GM06990 (cell line): ENCODE results near the gene GULP1.
"Not testable (repeated sequence)": the region's sequence is repeated elsewhere in the genome, so short reads cannot be mapped to it uniquely, and the experiment has no call there.

Experiments
- DNase-seq: peaks from one replicate; pipeline ENCODE4 v3.0.0-alpha.2; 2011; ENCODE audit not compliant: insufficient read length; ENCODE audit errors: extremely low read depth
- H3K27me3 ChIP-seq: replicated peaks from 2 replicates; pipeline ENCODE4 v1.6.0; 2011; ENCODE audit warnings: low read length; ENCODE audit not compliant: control insufficient read depth, insufficient read depth
- H3K36me3 ChIP-seq: 2 replicates; pipeline ENCODE4 v1.5.1; 2011; ENCODE audit warnings: low read length; ENCODE audit not compliant: control insufficient read depth, insufficient read depth
- H3K4me3 ChIP-seq: replicated peaks from 2 replicates; pipeline ENCODE4 v1.5.1; 2011; ENCODE audit warnings: low read depth, mild to moderate bottlenecking, control low read depth, low read length
- TF ChIP-seq, protein P1 (sequence below): IDR thresholded peaks from 2 replicates; pipeline ENCODE4 v1.5.1; 2011; ENCODE audit warnings: low read length, control low read depth, mild to moderate bottlenecking, inconsistent platforms; ENCODE audit not compliant: insufficient read depth, poor library complexity, severe bottlenecking

The GULP1 gene

DNA sequence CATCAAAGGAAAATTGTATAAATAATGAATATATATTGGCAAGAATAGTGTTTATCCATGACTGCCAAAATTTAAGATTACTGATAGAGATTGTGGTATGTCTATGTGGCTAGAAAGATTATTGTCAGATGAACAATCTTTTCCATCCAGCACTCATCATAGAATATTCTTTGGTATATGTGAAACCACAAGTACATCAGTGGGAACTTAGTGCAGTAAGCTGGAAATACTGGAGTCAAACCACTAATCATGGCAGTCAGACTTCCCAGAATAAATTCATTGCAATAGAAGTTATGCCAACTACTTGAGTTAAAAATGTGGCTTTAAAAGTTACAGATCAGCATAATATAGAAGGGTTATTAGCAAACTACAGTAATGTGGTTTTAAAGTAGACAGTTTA lies 310.3 kb downstream of the GULP1 start:
- H3K36me3 ChIP-seq: no peaks in the 10 kb centered on the region
- H3K4me3 ChIP-seq: no peak overlapping the region
- H3K27me3 ChIP-seq: no peaks in the 10 kb centered on the region
- no peak for DNase-seq
- TF ChIP-seq, protein P1, sequence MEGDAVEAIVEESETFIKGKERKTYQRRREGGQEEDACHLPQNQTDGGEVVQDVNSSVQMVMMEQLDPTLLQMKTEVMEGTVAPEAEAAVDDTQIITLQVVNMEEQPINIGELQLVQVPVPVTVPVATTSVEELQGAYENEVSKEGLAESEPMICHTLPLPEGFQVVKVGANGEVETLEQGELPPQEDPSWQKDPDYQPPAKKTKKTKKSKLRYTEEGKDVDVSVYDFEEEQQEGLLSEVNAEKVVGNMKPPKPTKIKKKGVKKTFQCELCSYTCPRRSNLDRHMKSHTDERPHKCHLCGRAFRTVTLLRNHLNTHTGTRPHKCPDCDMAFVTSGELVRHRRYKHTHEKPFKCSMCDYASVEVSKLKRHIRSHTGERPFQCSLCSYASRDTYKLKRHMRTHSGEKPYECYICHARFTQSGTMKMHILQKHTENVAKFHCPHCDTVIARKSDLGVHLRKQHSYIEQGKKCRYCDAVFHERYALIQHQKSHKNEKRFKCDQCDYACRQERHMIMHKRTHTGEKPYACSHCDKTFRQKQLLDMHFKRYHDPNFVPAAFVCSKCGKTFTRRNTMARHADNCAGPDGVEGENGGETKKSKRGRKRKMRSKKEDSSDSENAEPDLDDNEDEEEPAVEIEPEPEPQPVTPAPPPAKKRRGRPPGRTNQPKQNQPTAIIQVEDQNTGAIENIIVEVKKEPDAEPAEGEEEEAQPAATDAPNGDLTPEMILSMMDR: no peak

DNA sequence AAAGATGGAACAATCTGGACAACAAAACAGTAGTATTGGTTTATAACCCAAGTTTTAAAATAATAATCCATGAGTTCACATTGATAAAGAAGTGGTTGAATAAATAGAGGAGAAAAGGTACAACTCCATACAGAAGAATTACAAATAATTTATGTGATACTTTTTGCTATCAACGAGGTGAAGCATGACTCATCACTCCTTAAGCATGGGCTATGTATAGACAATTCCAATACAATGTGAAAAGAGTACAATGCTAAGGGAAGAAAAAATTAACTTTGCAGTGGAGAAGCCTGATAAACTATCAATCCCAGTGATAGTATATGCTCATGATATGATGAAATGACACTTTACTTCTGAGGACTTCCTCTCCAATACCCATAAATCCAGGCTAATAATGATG lies 312.9 kb downstream of the GULP1 start:
- H3K36me3 ChIP-seq: no peaks in the 10 kb centered on the region
- DNase-seq: no peak
- H3K27me3 ChIP-seq: no peaks in the 10 kb centered on the region
- no peak overlapping the region for H3K4me3 ChIP-seq
- TF ChIP-seq, protein P1: no peak

DNA sequence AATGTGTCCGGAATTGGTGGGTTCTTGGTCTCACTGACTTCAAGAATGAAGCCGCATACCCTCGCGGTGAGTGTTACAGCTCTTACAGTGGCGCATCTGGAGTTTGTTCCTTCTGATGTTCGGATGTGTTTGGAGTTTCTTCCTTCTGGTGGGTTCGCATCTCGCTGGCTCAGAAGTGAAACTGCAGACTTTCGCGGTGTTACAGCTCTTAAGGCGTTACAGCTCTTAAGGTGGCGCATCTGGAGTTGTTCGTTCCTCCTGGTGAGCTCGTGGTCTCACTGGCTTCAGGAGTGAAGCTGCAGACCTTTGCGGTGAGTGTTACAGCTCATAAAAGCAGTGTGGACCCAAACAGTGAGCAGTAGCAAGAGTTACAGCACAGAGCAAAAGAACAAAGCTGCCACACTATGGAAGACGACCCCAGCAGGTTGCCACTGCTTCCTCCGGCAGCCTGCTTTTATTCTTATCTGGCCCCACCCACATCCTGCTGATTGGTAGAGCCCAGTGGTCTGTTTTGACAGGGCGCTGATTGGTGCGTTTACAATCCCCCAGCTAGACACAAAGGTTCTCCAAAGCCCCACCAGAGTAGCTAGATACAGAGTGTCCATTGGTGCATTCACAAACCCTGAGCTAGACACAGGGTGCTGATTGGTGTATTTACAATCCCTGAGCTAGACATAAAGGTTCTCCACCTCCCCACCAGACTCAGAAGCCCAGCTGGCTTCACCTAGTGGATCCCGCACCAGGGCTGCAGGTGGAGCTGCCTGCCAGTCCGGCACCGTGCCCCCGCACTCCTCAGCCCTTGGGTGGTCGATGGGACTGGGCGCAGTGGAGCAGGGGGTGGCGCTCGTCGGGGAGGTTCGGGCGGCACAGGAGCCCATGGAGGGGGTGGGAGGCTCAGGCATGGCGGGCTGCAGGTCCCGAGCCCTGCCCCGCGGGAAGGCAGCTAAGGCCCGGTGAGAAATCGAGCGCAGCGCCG lies 314.2 kb downstream of the GULP1 start:
- not testable (repeated sequence) for DNase-seq, H3K27me3 ChIP-seq, H3K4me3 ChIP-seq, H3K36me3 ChIP-seq

DNA sequence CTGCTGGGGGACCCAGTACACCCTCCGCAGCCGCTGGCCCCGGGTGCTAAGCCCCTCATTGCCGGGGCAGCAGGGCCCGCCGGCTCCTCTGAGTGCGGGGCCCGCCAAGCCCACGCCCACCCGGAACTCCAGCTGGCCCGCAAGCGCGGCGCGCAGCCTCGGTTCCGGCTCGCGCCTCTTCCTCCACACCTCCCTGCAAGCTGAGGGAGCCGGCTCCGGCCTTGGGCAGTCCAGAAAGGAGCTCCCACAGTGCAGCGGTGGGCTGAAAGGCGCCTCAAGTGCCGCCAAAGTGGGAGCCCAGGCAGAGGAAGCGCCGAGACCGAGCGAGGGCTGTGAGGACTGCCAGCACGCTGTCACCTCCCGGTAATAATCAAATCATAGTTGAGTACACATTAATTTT lies 314.9 kb downstream of the GULP1 start:
- H3K36me3 ChIP-seq, DNase-seq, H3K27me3 ChIP-seq, H3K4me3 ChIP-seq: not testable (repeated sequence)

DNA sequence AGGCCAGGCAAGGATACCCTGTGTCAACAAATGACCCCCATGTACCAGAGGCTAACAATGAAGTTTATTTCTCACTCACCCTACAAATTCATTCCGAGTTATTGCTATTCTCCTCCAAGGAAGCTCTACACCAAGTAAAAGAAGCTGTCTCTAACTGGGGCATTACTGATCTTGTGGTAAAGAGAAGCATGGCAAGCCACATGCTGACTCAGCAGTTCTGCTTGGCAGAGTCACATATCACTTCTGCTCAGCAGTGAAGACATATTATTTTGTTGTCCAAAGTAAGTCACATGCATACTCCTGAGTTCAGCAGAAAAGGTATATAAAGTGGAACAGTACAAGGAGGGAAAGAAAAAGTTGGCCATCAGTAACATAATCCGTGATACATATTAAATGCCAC lies 315.8 kb downstream of the GULP1 start:
- TF ChIP-seq, protein P1: no peak
- H3K27me3 ChIP-seq: no peaks in the 10 kb centered on the region
- H3K36me3 ChIP-seq: no peaks in the 10 kb centered on the region
- DNase-seq: no peak
- no peak overlapping the region for H3K4me3 ChIP-seq

DNA sequence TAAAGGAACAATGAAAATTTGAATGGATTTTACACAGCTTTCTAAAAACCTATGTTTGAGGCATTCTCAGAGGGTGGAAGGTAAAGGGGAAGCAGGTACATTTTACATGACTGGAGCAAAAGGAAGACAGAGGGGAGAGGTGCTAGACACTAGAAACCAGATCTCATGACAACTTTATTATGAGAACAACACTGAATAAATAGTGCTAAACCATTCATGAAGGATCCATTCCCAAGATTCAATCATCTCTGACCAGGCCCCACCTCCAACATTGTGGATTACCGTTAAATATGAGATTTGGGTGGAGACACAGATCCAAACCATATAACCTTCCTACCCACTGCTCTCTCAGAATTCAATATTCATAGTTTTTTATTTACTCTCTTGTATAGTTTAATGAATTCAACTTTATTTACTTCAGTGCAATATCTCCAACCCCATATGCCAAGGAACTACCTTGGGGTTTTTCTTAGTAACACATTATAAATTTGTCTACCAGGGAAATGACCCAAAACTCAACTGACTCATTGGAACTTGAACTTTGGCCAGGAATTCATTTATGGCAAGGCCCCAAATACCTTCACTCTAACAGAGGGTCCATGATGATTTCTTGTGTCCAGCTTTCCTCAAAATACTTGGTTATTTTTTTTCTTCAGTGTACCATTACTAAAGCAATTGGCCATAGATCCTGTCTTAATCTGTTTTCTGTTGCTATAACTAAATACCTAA lies 317.8 kb downstream of the GULP1 start:
- TF ChIP-seq, protein P1: no peak
- Histone ChIP-seq H3K36me3 (no peaks in the 10 kb centered on the region), H3K27me3 (no peaks in the 10 kb centered on the region), H3K4me3 (no peak overlapping the region)
- no peak for DNase-seq
